GM19238 (cell line): ENCODE data around the gene GPR132.
"Not testable (repeated sequence)": the region's sequence is repeated elsewhere in the genome, so short reads cannot be mapped to it uniquely, and the experiment has no call there.

Source experiments
- DNase-seq: peaks from one replicate; pipeline ENCODE4 v3.0.0; 2011; ENCODE audit warnings: low spot score; ENCODE audit not compliant: insufficient read length

GPR132 gene

GRCh38 chr14:105091517-105092170 is 26.4 kb upstream of the GPR132 start:
- no peak for DNase-seq

GRCh38 chr14:105091054-105091516 is 25.9 kb upstream of the GPR132 start:
- no peak for DNase-seq

- peak; percentile 79 for DNase-seq
These were observed 25.3 kb upstream of the GPR132 start for GRCh38 chr14:105090493-105091053.

- no peak for DNase-seq
These were observed 24.7 kb upstream of the GPR132 start for GRCh38 chr14:105089746-105090492.

- no peak for DNase-seq
These were observed 23.8 kb upstream of the GPR132 start for GRCh38 chr14:105088812-105089745.

GRCh38 chr14:105087963-105088811 is 23.0 kb upstream of the GPR132 start:
- DNase-seq = no peak

GRCh38 chr14:105087308-105087962 is 22.2 kb upstream of the GPR132 start:
- DNase-seq = no peak

GRCh38 chr14:105086833-105087307 is 21.6 kb upstream of the GPR132 start:
- DNase-seq = peak; percentile 94

- no peak for DNase-seq
These were observed 20.5 kb upstream of the GPR132 start for GRCh38 chr14:105085766-105086165.

- DNase-seq = no peak
These were observed 19.7 kb upstream of the GPR132 start for GRCh38 chr14:105084741-105085571.

GRCh38 chr14:105083926-105084685 is 18.9 kb upstream of the GPR132 start:
- no peak for DNase-seq

GRCh38 chr14:105082703-105083102 is 17.5 kb upstream of the GPR132 start:
- no peak for DNase-seq

- DNase-seq = not testable (repeated sequence)
These were observed 16.2 kb upstream of the GPR132 start for GRCh38 chr14:105081473-105081872.

- DNase-seq = no peak
These were observed 14.9 kb upstream of the GPR132 start for GRCh38 chr14:105080161-105080560.

GRCh38 chr14:105078294-105078693 is 13.1 kb upstream of the GPR132 start:
- DNase-seq = no peak

- DNase-seq = no peak
These were observed 12.4 kb upstream of the GPR132 start for GRCh38 chr14:105077649-105077995.

GRCh38 chr14:105076805-105077648 is 11.8 kb upstream of the GPR132 start:
- DNase-seq = no peak
